Activated naive CD4-positive, alpha-beta T cell treated with anti-CD3 and anti-CD28 coated beads for 36 hours (primary cell): ENCODE results near the gene NEURL1B. TPM values are rescaled to one million over a fixed set of nuclear protein-coding genes. Genes with fewer than 3 reads are reported as not detected.
A peak's percentile ranks its signal among the peaks of the same experiment; 100 is the strongest.

Experiments used
- CTCF ChIA-PET: fragments of 350-600 bp; sonication (Branson Sonifier 250); formaldehyde crosslinking; loops from one replicate; lab custom pipeline; 2021; ENCODE audit warnings: antibody characterized with exemption; lab: Charles Lee
- DNase-seq: peaks from one replicate; pipeline ENCODE4 v3.0.0-alpha.2; 2020
- H3K27ac Mint-ChIP-seq: one replicate; pipeline ENCODE4 v1.8.0; 2021; ENCODE audit warnings: mild to moderate bottlenecking, mixed read lengths
- H3K27me3 Mint-ChIP-seq: one replicate; pipeline ENCODE4 v1.8.0; 2021; ENCODE audit warnings: low read depth, mixed read lengths
- H3K36me3 Mint-ChIP-seq: one replicate; pipeline ENCODE4 v1.8.0; 2021; ENCODE audit warnings: low read depth, mixed read lengths
- H3K4me1 Mint-ChIP-seq: one replicate; pipeline ENCODE4 v1.8.0; 2021; ENCODE audit warnings: low read depth, mixed read lengths
- H3K4me3 Mint-ChIP-seq: one replicate; pipeline ENCODE4 v1.8.0; 2021; ENCODE audit warnings: mild to moderate bottlenecking, moderate library complexity, mixed read lengths
- H3K9me3 Mint-ChIP-seq: one replicate; pipeline ENCODE4 v1.8.0; 2021; ENCODE audit warnings: mixed read lengths
- intact Hi-C: fragments of 100-400 bp; cut with micrococcal nuclease; formaldehyde crosslinking; loops from one replicate; pipeline ENCODE4 v1.15.1; 2023
- total RNA-seq, 2 experiments: library from RNA; stranded (reverse); gene quantifications; one replicate each; pipeline ENCODE4 v1.2.3, GENCODE V29; 2021

NEURL1B gene
- total RNA-seq, 2 experiments from 2014 or later: 0.57 to 0.64 TPM

DNA sequence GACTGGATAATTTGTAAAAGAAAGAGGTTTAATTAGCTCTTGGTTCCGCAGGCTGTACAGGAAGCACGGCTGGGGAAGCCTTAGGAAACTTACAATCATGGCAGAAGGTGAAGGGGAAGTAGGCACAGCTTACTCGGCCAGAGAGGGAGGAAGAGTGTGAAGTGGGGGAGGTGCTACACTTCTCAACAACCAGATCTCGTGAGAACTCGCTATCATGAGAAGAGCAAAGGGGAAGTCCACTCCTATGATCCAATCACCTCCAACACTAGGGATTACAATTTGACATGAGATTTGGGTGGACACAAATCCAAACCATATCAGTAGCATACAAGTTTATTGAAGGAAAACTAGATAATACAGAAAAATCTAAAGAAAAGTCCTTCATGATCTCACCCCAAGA lies 39.9 kb downstream of the NEURL1B start:
- no peaks in the 10 kb centered on the region for H3K36me3 Mint-ChIP-seq
- peaks cover 6% of the 10 kb centered on the region for H3K27me3 Mint-ChIP-seq
- no peak overlapping the region for H3K4me3 Mint-ChIP-seq
- CTCF ChIA-PET: interaction anchor here (1.1 kb wide), 1 partner anchor 13 kb away, joined by 3 read pairs; no protein-coding TSS in a partner anchor
- peaks cover 3% of the 10 kb centered on the region for H3K4me1 Mint-ChIP-seq
- no peak overlapping the region for H3K27ac Mint-ChIP-seq
- DNase-seq: no peak
- H3K9me3 Mint-ChIP-seq: no peaks in the 10 kb centered on the region
- intact Hi-C loops: no loop called here

DNA sequence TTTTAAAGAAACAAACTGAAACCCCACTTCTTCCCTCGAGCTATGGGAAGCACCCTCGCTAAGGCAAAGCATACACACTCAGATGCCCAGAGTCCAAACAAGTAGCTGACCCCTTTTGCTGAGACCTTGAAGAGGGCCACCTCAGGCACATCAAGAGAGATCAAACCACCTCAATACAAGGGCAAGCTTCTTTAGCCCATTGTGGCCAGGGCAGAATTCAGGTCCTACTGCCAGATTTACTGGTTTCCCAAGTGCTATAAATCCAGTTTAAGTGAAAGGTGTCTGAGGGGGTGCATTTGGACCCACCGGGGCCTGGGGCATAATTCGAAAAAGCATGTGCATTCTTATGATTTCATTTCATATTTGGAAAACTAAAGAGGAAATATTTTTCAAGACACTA lies 40.4 kb downstream of the NEURL1B start:
- H3K36me3 Mint-ChIP-seq: no peaks in the 10 kb centered on the region
- no peaks in the 10 kb centered on the region for H3K9me3 Mint-ChIP-seq
- peaks cover 6% of the 10 kb centered on the region for H3K27me3 Mint-ChIP-seq
- intact Hi-C loops: no loop called here
- H3K4me3 Mint-ChIP-seq: no peak overlapping the region
- CTCF ChIA-PET: interaction anchor here (1.1 kb wide), 1 partner anchor 14 kb away, joined by 3 read pairs; no protein-coding TSS in a partner anchor
- DNase-seq: no peak
- H3K27ac Mint-ChIP-seq: no peak overlapping the region
- peaks cover 3% of the 10 kb centered on the region for H3K4me1 Mint-ChIP-seq

DNA sequence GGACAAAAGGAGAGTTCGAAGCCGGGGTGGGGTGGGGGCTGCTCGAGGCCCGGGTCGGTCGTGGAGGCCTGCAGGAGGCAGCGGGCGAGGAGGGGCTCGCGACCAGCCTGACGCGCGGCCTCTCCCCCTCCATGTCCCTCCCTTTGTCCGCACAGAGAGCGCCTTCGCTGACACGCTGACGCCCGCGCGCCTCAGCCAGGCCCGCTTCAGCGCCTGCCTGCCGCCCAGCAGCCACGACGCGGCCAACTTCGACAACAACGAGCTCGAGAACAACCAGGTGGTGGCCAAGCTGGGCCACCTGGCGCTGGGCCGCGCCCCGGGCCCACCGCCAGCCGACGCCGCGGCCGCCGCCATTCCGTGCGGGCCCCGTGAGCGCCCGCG lies 42.2 kb downstream of the NEURL1B start:
- Mint-ChIP-seq H3K27me3 (peaks cover 6% of the 10 kb centered on the region), H3K36me3 (no peaks in the 10 kb centered on the region), H3K27ac (peak overlapping the region; percentile 33), H3K9me3 (no peaks in the 10 kb centered on the region), H3K4me3 (peak overlapping the region; percentile 64), H3K4me1 (peaks cover 8% of the 10 kb centered on the region)
- CTCF ChIA-PET: interaction anchor here (0.6 to 3.0 kb wide), 3 partner anchors 12 to 1858 kb away, joined by 3 to 10 read pairs (median 3); no protein-coding TSS in a partner anchor
- no peak for DNase-seq
- intact Hi-C loops: no loop called here

DNA sequence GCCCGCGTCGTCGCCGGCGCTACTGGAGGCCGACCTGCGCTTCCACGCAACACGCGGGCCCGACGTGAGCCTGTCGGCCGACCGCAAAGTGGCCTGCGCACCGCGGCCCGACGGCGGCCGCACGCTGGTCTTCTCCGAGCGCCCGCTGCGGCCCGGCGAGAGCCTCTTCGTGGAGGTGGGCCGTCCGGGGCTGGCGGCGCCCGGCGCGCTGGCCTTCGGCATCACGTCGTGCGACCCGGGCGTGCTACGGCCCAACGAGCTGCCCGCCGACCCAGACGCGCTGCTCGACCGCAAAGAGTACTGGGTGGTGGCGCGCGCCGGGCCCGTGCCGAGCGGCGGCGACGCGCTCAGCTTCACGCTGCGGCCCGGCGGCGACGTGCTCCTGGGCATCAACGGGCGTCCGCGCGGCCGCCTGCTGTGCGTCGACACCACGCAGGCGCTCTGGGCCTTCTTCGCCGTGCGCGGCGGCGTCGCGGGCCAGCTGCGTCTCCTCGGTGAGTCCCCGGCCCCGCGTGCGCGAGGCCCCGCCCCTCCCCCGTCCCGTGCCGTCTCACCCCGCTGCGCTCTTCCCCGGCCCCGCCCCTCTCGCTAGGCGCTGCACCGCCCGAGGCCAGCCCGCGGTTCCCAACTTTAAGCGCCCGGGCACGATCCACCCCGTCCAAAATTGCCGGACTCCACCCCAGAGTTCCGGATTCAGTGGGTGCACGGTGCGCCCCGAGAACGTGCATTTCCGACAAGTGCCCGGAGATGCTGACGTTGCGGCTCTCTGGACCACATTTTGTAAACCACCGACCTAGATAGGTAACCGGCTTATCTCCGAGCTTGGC lies 42.8 kb downstream of the NEURL1B start:
- H3K27ac Mint-ChIP-seq: no peak overlapping the region

GRCh38 chr5:172685091-172685490 lies 44.0 kb downstream of the NEURL1B start:
- CTCF ChIA-PET: interaction anchor here (1.4 to 3.0 kb wide), 2 partner anchors 10 to 12 kb away, joined by 5 to 10 read pairs; no protein-coding TSS in a partner anchor
- Mint-ChIP-seq H3K27ac (no peak overlapping the region), H3K36me3 (no peaks in the 10 kb centered on the region), H3K4me3 (no peak overlapping the region), H3K9me3 (no peaks in the 10 kb centered on the region), H3K27me3 (peaks cover 6% of the 10 kb centered on the region), H3K4me1 (peaks cover 19% of the 10 kb centered on the region)
- DNase-seq: no peak
- intact Hi-C loops: no loop called here

More for the DNA sequence above, 42.8 kb downstream of the NEURL1B start:
- H3K9me3 Mint-ChIP-seq: no peaks in the 10 kb centered on the region
- peak overlapping the region; percentile 61 for H3K4me3 Mint-ChIP-seq
- DNase-seq: peak; percentile 63
- peaks cover 14% of the 10 kb centered on the region for H3K4me1 Mint-ChIP-seq
- CTCF ChIA-PET: interaction anchor here (0.6 to 3.0 kb wide), 3 partner anchors 11 to 1858 kb away, joined by 3 to 10 read pairs (median 5); no protein-coding TSS in a partner anchor
- peaks cover 6% of the 10 kb centered on the region for H3K27me3 Mint-ChIP-seq
- intact Hi-C loops: no loop called here
- no peaks in the 10 kb centered on the region for H3K36me3 Mint-ChIP-seq

- Mint-ChIP-seq H3K4me3 (no peak overlapping the region), H3K9me3 (no peaks in the 10 kb centered on the region), H3K27ac (no peak overlapping the region), H3K27me3 (peaks cover 6% of the 10 kb centered on the region), H3K4me1 (peaks cover 21% of the 10 kb centered on the region), H3K36me3 (no peaks in the 10 kb centered on the region)
- DNase-seq: no peak
- intact Hi-C loops: no loop called here
- CTCF ChIA-PET: interaction anchor here (3.0 kb wide), 1 partner anchor 11 kb away, joined by 10 read pairs; no protein-coding TSS in a partner anchor
These were observed 45.0 kb downstream of the NEURL1B start for GRCh38 chr5:172686111-172686510.

DNA sequence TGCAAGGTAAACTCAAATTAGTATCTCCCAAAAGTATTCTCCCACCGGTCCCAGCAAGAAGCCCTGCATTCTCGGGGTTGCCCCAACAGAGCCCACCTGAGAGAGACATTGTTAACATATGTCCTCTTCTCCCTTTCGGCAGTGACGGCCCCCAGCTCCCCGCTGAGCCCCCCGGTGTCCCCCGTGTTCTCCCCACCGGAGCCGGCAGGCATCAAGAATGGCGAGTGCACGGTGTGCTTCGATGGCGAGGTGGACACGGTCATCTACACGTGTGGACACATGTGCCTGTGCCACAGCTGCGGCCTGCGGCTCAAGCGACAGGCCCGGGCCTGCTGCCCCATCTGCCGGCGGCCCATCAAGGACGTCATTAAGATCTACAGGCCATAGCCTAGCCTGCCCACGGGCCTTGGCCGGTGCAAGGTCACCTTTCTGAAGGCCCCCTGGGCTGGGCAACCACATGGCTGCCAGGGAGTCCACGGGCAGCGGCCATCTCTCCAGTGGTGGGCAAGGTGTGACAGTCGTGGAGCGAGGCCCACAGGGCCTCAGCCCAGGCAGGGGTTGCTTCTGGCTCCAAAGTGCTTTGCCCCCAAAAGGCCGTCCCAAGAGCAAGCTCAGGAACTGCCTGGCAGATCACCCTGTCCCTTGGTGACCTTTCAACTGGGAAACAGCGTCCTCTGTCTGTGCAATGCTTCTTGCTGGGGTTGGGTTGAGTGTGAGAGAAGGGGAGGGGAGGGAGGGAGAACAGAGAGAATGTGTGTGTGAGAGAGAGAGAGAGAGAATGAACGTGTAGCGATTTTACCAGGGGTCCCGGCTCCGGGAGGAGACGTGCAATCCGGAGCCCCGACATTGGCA lies 45.7 kb downstream of the NEURL1B start:
- no peak overlapping the region for H3K27ac Mint-ChIP-seq
- CTCF ChIA-PET: interaction anchor here (3.0 kb wide), 1 partner anchor 10 kb away, joined by 10 read pairs; no protein-coding TSS in a partner anchor
- H3K4me1 Mint-ChIP-seq: peaks cover 21% of the 10 kb centered on the region
- no peak overlapping the region for H3K4me3 Mint-ChIP-seq
- no peaks in the 10 kb centered on the region for H3K9me3 Mint-ChIP-seq
- peaks cover 6% of the 10 kb centered on the region for H3K27me3 Mint-ChIP-seq
- intact Hi-C loops: no loop called here
- no peaks in the 10 kb centered on the region for H3K36me3 Mint-ChIP-seq
- DNase-seq: no peak

- no peaks in the 10 kb centered on the region for H3K9me3 Mint-ChIP-seq
- H3K36me3 Mint-ChIP-seq: no peaks in the 10 kb centered on the region
- H3K4me3 Mint-ChIP-seq: no peak overlapping the region
- no peak for DNase-seq
- CTCF ChIA-PET: no interaction called here
- peaks cover 1% of the 10 kb centered on the region for H3K27me3 Mint-ChIP-seq
- intact Hi-C loops: no loop called here
- no peak overlapping the region for H3K27ac Mint-ChIP-seq
- H3K4me1 Mint-ChIP-seq: peaks cover 19% of the 10 kb centered on the region
These were observed 46.9 kb downstream of the NEURL1B start for GRCh38 chr5:172687940-172688339.

- intact Hi-C loops: no loop called here
- peak overlapping the region; percentile 30 for H3K27ac Mint-ChIP-seq
- peaks cover 17% of the 10 kb centered on the region for H3K4me1 Mint-ChIP-seq
- CTCF ChIA-PET: interaction anchor here (0.5 to 1.2 kb wide), 3 partner anchors 9 to 30 kb away, joined by 3 to 9 read pairs (median 5); no protein-coding TSS in a partner anchor
- no peaks in the 10 kb centered on the region for H3K27me3 Mint-ChIP-seq
- H3K36me3 Mint-ChIP-seq: no peaks in the 10 kb centered on the region
- peak; percentile 39 for DNase-seq
- H3K4me3 Mint-ChIP-seq: no peak overlapping the region
- no peaks in the 10 kb centered on the region for H3K9me3 Mint-ChIP-seq
These were observed 47.5 kb downstream of the NEURL1B start for GRCh38 chr5:172688349-172689217.

DNA sequence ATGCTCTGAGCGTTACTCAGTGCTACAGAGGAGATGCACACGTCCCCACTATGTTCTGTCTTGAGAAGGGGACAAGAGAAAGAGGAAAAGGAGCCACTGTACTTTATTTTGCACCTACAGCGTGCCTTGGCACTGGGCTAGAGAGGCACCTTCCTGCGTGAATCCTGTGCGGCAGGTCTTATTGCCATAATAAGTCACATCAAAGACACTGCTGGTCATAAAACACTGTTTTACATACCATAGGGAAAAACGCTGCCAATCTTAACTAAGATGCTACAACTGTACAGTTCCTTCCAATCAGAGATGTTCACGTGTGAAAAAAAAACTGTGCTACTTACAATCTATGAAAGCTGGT lies 48.1 kb downstream of the NEURL1B start:
- H3K4me3 Mint-ChIP-seq: no peak overlapping the region
- no peaks in the 10 kb centered on the region for H3K27me3 Mint-ChIP-seq
- no peaks in the 10 kb centered on the region for H3K9me3 Mint-ChIP-seq
- intact Hi-C loops: no loop called here
- no peaks in the 10 kb centered on the region for H3K36me3 Mint-ChIP-seq
- H3K27ac Mint-ChIP-seq: no peak overlapping the region
- H3K4me1 Mint-ChIP-seq: peaks cover 17% of the 10 kb centered on the region
- no peak for DNase-seq
- CTCF ChIA-PET: interaction anchor here (0.5 to 1.2 kb wide), 2 partner anchors 8 to 29 kb away, joined by 5 to 9 read pairs; no protein-coding TSS in a partner anchor

DNA sequence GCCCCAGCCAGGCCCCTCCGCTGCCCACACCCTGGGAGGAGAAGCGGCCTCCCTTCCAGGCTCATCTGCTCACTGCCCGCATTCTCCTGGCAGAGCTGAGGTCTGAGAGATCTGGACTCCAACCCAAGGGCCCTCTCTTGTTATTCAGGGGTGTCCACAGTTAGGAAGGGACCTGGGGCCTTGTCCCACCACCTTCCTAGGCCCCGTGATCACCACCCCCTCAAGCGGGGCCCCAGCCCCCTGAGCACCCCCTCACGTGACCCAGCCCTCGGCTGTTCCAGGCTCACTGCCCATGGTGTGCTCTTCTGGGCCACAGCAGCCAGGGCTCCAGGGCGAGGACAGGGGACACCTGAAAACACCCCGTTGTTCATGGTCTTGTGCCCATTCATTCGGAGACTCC lies 48.7 kb downstream of the NEURL1B start:
- DNase-seq: no peak
- Mint-ChIP-seq H3K27ac (no peak overlapping the region), H3K9me3 (no peaks in the 10 kb centered on the region), H3K4me1 (peaks cover 17% of the 10 kb centered on the region), H3K27me3 (no peaks in the 10 kb centered on the region), H3K36me3 (no peaks in the 10 kb centered on the region), H3K4me3 (no peak overlapping the region)
- intact Hi-C loops: loop anchor here (10.0 kb wide), 2 partner anchors 495 to 585 kb away; partner anchors contain the start of gene EFCAB9
- CTCF ChIA-PET: interaction anchor here (0.6 kb wide), 1 partner anchor 23 kb away, joined by 3 read pairs; no protein-coding TSS in a partner anchor
